IPS-NIHi7 (cell line): Measurements from ENCODE around the gene SIN3A.
A peak's percentile ranks its signal among the peaks of the same experiment; 100 is the strongest.
"Not testable (repeated sequence)": the region's sequence is repeated elsewhere in the genome, so short reads cannot be mapped to it uniquely, and the experiment has no call there.

Experiments used
- DNase-seq: peaks from one replicate; pipeline ENCODE4 v3.0.0; 2012; ENCODE audit warnings: mixed read lengths; ENCODE audit errors: extremely low spot score

Gene SIN3A

GRCh38 chr15:75450307-75451201 is 936 bp downstream of the SIN3A start:
- peak; percentile 89 for DNase-seq

- no peak for DNase-seq
These were observed 1.7 kb downstream of the SIN3A start for GRCh38 chr15:75449585-75450306.

- not testable (repeated sequence) for DNase-seq
These were observed 3.3 kb downstream of the SIN3A start for GRCh38 chr15:75448171-75448570.

- DNase-seq, result no peak
These were observed 5.3 kb downstream of the SIN3A start for GRCh38 chr15:75446151-75446550.

GRCh38 chr15:75445324-75445723 is 6.2 kb downstream of the SIN3A start:
- not testable (repeated sequence) for DNase-seq

GRCh38 chr15:75443972-75444453 is 7.5 kb downstream of the SIN3A start:
- DNase-seq, result not testable (repeated sequence)

- DNase-seq, result no peak
These were observed 13.8 kb downstream of the SIN3A start for GRCh38 chr15:75437721-75438120.

GRCh38 chr15:75436881-75437280 is 14.6 kb downstream of the SIN3A start:
- DNase-seq, result no peak

- no peak for DNase-seq
These were observed 19.8 kb downstream of the SIN3A start for GRCh38 chr15:75431682-75432081.

- DNase-seq, result no peak
These were observed 20.2 kb downstream of the SIN3A start for GRCh38 chr15:75431270-75431669.

GRCh38 chr15:75430259-75430658 is 21.2 kb downstream of the SIN3A start:
- DNase-seq, result no peak

GRCh38 chr15:75428152-75428551 is 23.3 kb downstream of the SIN3A start:
- no peak for DNase-seq

- DNase-seq, result no peak
These were observed 25.5 kb downstream of the SIN3A start for GRCh38 chr15:75425966-75426500.

- no peak for DNase-seq
These were observed 28.9 kb downstream of the SIN3A start for GRCh38 chr15:75422554-75422953.

GRCh38 chr15:75420698-75421097 is 30.8 kb downstream of the SIN3A start:
- DNase-seq, result no peak

- DNase-seq, result no peak
These were observed 34.9 kb downstream of the SIN3A start for GRCh38 chr15:75416584-75416983.

- DNase-seq, result no peak
These were observed 41.3 kb downstream of the SIN3A start for GRCh38 chr15:75410196-75410595.

- no peak for DNase-seq
These were observed 44.4 kb downstream of the SIN3A start for GRCh38 chr15:75407083-75407482.

- no peak for DNase-seq
These were observed 47.6 kb downstream of the SIN3A start for GRCh38 chr15:75403892-75404291.

GRCh38 chr15:75397494-75397893 is 54.0 kb downstream of the SIN3A start:
- no peak for DNase-seq

- no peak for DNase-seq
These were observed 61.6 kb downstream of the SIN3A start for GRCh38 chr15:75389791-75390382.

GRCh38 chr15:75383986-75384385 is 67.5 kb downstream of the SIN3A start:
- not testable (repeated sequence) for DNase-seq
